BLaER1 (cell line): Measurements from ENCODE around the gene TMEM187.

ENCODE experiments used
- H3K27ac ChIP-seq: shearing (Covaris generic); formaldehyde crosslinking; 2 replicates; pipeline ENCODE4 v1.8.1; 2022
- H3K27me3 ChIP-seq: shearing (Covaris generic); formaldehyde crosslinking; 2 replicates; pipeline ENCODE4 v1.8.1; 2022
- H3K36me3 ChIP-seq: shearing (Covaris generic); formaldehyde crosslinking; 2 replicates; pipeline ENCODE4 v1.8.1; 2022
- H3K4me1 ChIP-seq: shearing (Covaris generic); formaldehyde crosslinking; 2 replicates; pipeline ENCODE4 v1.8.1; 2022
- H3K4me2 ChIP-seq: shearing (Covaris generic); formaldehyde crosslinking; 2 replicates; pipeline ENCODE4 v1.8.1; 2022
- H3K4me3 ChIP-seq: shearing (Covaris generic); formaldehyde crosslinking; 2 replicates; pipeline ENCODE4 v1.8.1; 2022
- H3K9ac ChIP-seq: shearing (Covaris generic); formaldehyde crosslinking; 2 replicates; pipeline ENCODE4 v1.8.1; 2022
- H3K9me3 ChIP-seq: shearing (Covaris generic); formaldehyde crosslinking; 2 replicates; pipeline ENCODE4 v1.8.1; 2022
- H4K20me1 ChIP-seq: shearing (Covaris generic); formaldehyde crosslinking; 2 replicates; pipeline ENCODE4 v1.8.1; 2022
- Cebpa-rat ChIP-seq: shearing (Covaris generic); IDR thresholded peaks from 2 replicates; pipeline ENCODE4 v1.8.1; 2022

The TMEM187 gene

GRCh38 chrX:153981231-153981630, 8.7 kb downstream of the TMEM187 start:
- H4K20me1 ChIP-seq: peaks cover 79% of the 10 kb centered on the region
- H3K36me3 ChIP-seq: no peaks in the 10 kb centered on the region
- H3K9ac ChIP-seq: peak overlapping the region; percentile 79
- H3K4me2 ChIP-seq: peak overlapping the region; percentile 80
- H3K4me3 ChIP-seq: peak overlapping the region; percentile 31
- TF ChIP-seq Cebpa-rat: no peak
- H3K4me1 ChIP-seq: peaks cover 61% of the 10 kb centered on the region
- H3K27ac ChIP-seq: peak overlapping the region; percentile 94
- H3K27me3 ChIP-seq: peaks cover 91% of the 10 kb centered on the region
- no peaks in the 10 kb centered on the region for H3K9me3 ChIP-seq

GRCh38 chrX:153981771-153982533, 9.4 kb downstream of the TMEM187 start:
- Histone ChIP-seq H3K4me2 (peak overlapping the region; percentile 80), H3K36me3 (no peaks in the 10 kb centered on the region), H3K27ac (peak overlapping the region; percentile 94), H3K4me3 (peak overlapping the region; percentile 31; the same call in 1 of the 2 replicates), H3K9ac (peak overlapping the region; percentile 79; the same call in 1 of the 2 replicates), H4K20me1 (peaks cover 79% of the 10 kb centered on the region), H3K4me1 (peaks cover 69% of the 10 kb centered on the region), H3K9me3 (no peaks in the 10 kb centered on the region), H3K27me3 (peaks cover 91% of the 10 kb centered on the region)
- no peak for TF ChIP-seq Cebpa-rat

- H3K4me1 ChIP-seq: peaks cover 74% of the 10 kb centered on the region
- H3K36me3 ChIP-seq: no peaks in the 10 kb centered on the region
- H3K27ac ChIP-seq: peak overlapping the region; percentile 94
- H3K9me3 ChIP-seq: no peaks in the 10 kb centered on the region
- H3K4me2 ChIP-seq: peak overlapping the region; percentile 80
- H3K9ac ChIP-seq: no peak overlapping the region
- TF ChIP-seq Cebpa-rat: no peak
- peaks cover 75% of the 10 kb centered on the region for H4K20me1 ChIP-seq
- H3K27me3 ChIP-seq: peaks cover 89% of the 10 kb centered on the region
- H3K4me3 ChIP-seq: no peak overlapping the region
Measured at GRCh38 chrX:153983321-153983801, 10.8 kb downstream of the TMEM187 start.

- Histone ChIP-seq H3K4me3 (peak overlapping the region; percentile 38), H3K36me3 (no peaks in the 10 kb centered on the region), H3K9ac (peak overlapping the region; percentile 72), H3K4me1 (peaks cover 86% of the 10 kb centered on the region), H3K9me3 (no peaks in the 10 kb centered on the region), H3K27ac (peak overlapping the region; percentile 94), H4K20me1 (peaks cover 72% of the 10 kb centered on the region), H3K27me3 (peaks cover 90% of the 10 kb centered on the region), H3K4me2 (peak overlapping the region; percentile 80)
- no peak for TF ChIP-seq Cebpa-rat
Measured at GRCh38 chrX:153984351-153985178, 12.0 kb downstream of the TMEM187 start.

- H3K9ac ChIP-seq: no peak overlapping the region
- H3K4me3 ChIP-seq: no peak overlapping the region
- peaks cover 54% of the 10 kb centered on the region for H4K20me1 ChIP-seq
- H3K9me3 ChIP-seq: peaks cover 14% of the 10 kb centered on the region
- peak overlapping the region; percentile 41; the same call in 1 of the 2 replicates for H3K27ac ChIP-seq
- TF ChIP-seq Cebpa-rat: no peak
- H3K4me2 ChIP-seq: no peak overlapping the region
- peaks cover 85% of the 10 kb centered on the region for H3K27me3 ChIP-seq
- H3K4me1 ChIP-seq: peaks cover 76% of the 10 kb centered on the region
- H3K36me3 ChIP-seq: no peaks in the 10 kb centered on the region
Measured at GRCh38 chrX:153988493-153988892, 15.9 kb downstream of the TMEM187 start.

- no peak for TF ChIP-seq Cebpa-rat
- H4K20me1 ChIP-seq: peaks cover 38% of the 10 kb centered on the region
- H3K4me3 ChIP-seq: no peak overlapping the region
- no peaks in the 10 kb centered on the region for H3K36me3 ChIP-seq
- peak overlapping the region; percentile 66 for H3K27ac ChIP-seq
- H3K4me2 ChIP-seq: peak overlapping the region; percentile 51
- peaks cover 82% of the 10 kb centered on the region for H3K27me3 ChIP-seq
- peaks cover 71% of the 10 kb centered on the region for H3K4me1 ChIP-seq
- peak overlapping the region; percentile 50; the same call in 1 of the 2 replicates for H3K9ac ChIP-seq
- H3K9me3 ChIP-seq: peaks cover 14% of the 10 kb centered on the region
Measured at GRCh38 chrX:153989973-153990655, 17.6 kb downstream of the TMEM187 start.

GRCh38 chrX:153991013-153991580, 18.5 kb downstream of the TMEM187 start:
- H3K4me3 ChIP-seq: no peak overlapping the region
- no peak overlapping the region for H3K9ac ChIP-seq
- H3K27me3 ChIP-seq: peaks cover 80% of the 10 kb centered on the region
- H3K36me3 ChIP-seq: no peaks in the 10 kb centered on the region
- H3K9me3 ChIP-seq: peaks cover 14% of the 10 kb centered on the region
- peaks cover 41% of the 10 kb centered on the region; the same call in 1 of the 2 replicates for H4K20me1 ChIP-seq
- H3K4me1 ChIP-seq: peaks cover 66% of the 10 kb centered on the region
- no peak overlapping the region for H3K27ac ChIP-seq
- H3K4me2 ChIP-seq: no peak overlapping the region
- TF ChIP-seq Cebpa-rat: no peak

GRCh38 chrX:153992180-153992579, 19.6 kb downstream of the TMEM187 start:
- H4K20me1 ChIP-seq: peaks cover 38% of the 10 kb centered on the region; the same call in 1 of the 2 replicates
- H3K4me3 ChIP-seq: no peak overlapping the region
- H3K27ac ChIP-seq: no peak overlapping the region
- H3K27me3 ChIP-seq: peaks cover 80% of the 10 kb centered on the region
- no peak overlapping the region for H3K9ac ChIP-seq
- TF ChIP-seq Cebpa-rat: no peak
- no peaks in the 10 kb centered on the region for H3K36me3 ChIP-seq
- peaks cover 14% of the 10 kb centered on the region for H3K9me3 ChIP-seq
- H3K4me2 ChIP-seq: no peak overlapping the region
- H3K4me1 ChIP-seq: peaks cover 56% of the 10 kb centered on the region

- no peak overlapping the region for H3K27ac ChIP-seq
- H3K4me3 ChIP-seq: no peak overlapping the region
- no peak for TF ChIP-seq Cebpa-rat
- peaks cover 14% of the 10 kb centered on the region for H3K9me3 ChIP-seq
- H3K36me3 ChIP-seq: no peaks in the 10 kb centered on the region
- H3K4me1 ChIP-seq: peaks cover 47% of the 10 kb centered on the region
- H3K9ac ChIP-seq: no peak overlapping the region
- H3K4me2 ChIP-seq: no peak overlapping the region
- H3K27me3 ChIP-seq: peaks cover 82% of the 10 kb centered on the region
- H4K20me1 ChIP-seq: peaks cover 33% of the 10 kb centered on the region; the same call in 1 of the 2 replicates
Measured at GRCh38 chrX:153993079-153993478, 20.5 kb downstream of the TMEM187 start.
